ENCODE data around the gene CDK6.

DNA sequence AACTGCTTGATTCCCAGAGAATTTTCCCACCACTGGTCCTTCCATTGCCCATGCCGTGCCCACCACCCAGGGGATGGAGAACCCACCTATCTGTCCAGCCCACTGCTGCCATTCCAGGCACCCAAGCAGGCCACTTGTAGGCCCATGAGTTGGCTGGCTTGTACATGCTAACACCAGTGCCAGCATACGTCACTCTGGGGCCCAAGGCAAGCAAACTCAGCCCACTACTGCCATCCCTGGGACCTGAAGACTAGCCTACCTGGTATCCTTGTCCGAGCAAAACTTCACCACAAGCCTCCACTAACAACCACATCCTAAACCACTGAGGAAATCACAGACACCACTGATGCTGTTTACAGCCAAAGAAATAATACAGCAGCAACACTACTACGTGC is 44.7 kb upstream of the CDK6 start:
- no peak for TF ChIP-seq EZH2 (IDR thresholded peaks at IDR 0.05; ENCODE audit: borderline replicate concordance, low read depth, low read length, poor library complexity, severe bottlenecking)
- no peak for TF ChIP-seq CTCF (conservative IDR thresholded peaks at IDR 0.05; ENCODE audit: low read depth, low read length)

Data from A673 (cell line).